ENCODE measurements around the gene KSR2. TPM values are rescaled to one million over a fixed set of nuclear protein-coding genes. Genes with fewer than 3 reads are reported as not detected.
A peak's percentile ranks its signal among the peaks of the same experiment; 100 is the strongest.

Gene KSR2
- total RNA-seq, 1 donor from 2014 or later, result not detected

DNA sequence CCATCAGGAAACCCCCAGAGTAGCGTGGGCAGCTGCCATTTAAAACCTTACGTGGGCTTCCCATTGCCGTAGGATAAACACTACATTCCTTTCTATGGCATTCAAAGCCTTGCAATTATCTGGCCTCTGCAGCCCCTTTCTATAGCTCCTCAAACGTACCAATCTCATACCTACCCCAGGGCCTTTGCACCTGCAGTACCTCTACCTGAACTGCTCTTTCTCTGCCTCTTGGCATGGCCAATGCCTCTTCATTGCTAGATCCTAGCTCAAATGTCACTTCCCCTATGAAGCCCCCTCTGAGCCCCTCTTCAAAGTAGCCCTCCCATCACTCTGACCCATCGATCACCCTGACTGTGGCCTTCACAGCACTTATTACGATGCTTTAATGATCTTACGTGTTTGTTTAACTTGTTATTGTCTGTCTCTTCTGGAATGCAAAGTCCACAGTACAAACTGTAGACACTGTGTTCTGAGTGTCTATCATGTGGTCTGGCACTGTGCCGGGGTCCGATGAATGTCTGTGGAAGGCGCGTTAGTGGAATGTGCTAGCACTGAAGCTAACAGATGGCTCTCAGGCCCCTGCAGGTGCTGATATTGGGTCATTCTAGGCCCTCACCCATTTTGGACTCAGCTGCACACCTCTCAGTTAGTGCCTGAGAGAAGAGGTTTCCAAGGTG is 450.1 kb downstream of the KSR2 start:
- Histone ChIP-seq H3K36me3 (no peaks in the 10 kb centered on the region), H3K4me3 (no peak overlapping the region), H3K27ac (replicated peaks) (peak overlapping the region; percentile 67), H3K27me3 (ENCODE audit: low read depth) (no peaks in the 10 kb centered on the region), H3K9me3 (replicated peaks) (no peaks in the 10 kb centered on the region), H3K4me1 (peaks cover 51% of the 10 kb centered on the region)
- intact Hi-C loops (cut with micrococcal nuclease), result no loop called here
- peak; percentile 81 for DNase-seq
- TF ChIP-seq, protein P1, sequence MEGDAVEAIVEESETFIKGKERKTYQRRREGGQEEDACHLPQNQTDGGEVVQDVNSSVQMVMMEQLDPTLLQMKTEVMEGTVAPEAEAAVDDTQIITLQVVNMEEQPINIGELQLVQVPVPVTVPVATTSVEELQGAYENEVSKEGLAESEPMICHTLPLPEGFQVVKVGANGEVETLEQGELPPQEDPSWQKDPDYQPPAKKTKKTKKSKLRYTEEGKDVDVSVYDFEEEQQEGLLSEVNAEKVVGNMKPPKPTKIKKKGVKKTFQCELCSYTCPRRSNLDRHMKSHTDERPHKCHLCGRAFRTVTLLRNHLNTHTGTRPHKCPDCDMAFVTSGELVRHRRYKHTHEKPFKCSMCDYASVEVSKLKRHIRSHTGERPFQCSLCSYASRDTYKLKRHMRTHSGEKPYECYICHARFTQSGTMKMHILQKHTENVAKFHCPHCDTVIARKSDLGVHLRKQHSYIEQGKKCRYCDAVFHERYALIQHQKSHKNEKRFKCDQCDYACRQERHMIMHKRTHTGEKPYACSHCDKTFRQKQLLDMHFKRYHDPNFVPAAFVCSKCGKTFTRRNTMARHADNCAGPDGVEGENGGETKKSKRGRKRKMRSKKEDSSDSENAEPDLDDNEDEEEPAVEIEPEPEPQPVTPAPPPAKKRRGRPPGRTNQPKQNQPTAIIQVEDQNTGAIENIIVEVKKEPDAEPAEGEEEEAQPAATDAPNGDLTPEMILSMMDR (IDR thresholded peaks at IDR 0.05; ENCODE audit: borderline replicate concordance), result no peak

DNA sequence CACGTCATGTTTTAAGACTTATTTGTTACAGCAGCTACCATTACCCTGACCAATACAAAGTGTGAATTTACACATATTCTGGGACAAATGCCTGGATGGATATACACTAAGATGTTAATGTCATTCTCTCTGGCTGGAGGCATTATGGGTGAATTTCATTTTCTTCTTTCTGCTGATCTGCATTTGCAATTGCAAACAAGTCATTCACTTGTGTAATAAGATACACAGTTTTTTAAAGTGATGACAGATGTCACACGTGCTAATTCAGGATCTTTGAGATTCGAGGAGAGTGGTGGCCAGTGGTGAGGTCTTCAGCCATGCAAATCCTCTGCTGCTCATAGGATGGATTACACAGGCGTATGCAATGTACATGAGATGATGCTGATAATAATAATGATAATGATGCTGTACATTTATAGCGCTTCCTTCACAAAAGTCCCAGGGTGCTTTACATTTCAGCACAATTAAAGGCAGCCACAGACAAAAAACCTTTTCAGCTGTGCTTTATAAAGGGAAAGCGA is 451.5 kb downstream of the KSR2 start:
- no peak for DNase-seq
- Histone ChIP-seq H3K27me3 (ENCODE audit: low read depth) (no peaks in the 10 kb centered on the region), H3K27ac (replicated peaks) (no peak overlapping the region), H3K4me1 (peaks cover 57% of the 10 kb centered on the region), H3K36me3 (no peaks in the 10 kb centered on the region), H3K4me3 (no peak overlapping the region), H3K9me3 (replicated peaks) (no peaks in the 10 kb centered on the region)
- TF ChIP-seq, protein P1 (IDR thresholded peaks at IDR 0.05; ENCODE audit: borderline replicate concordance), result no peak
- intact Hi-C loops (cut with micrococcal nuclease), result no loop called here

DNA sequence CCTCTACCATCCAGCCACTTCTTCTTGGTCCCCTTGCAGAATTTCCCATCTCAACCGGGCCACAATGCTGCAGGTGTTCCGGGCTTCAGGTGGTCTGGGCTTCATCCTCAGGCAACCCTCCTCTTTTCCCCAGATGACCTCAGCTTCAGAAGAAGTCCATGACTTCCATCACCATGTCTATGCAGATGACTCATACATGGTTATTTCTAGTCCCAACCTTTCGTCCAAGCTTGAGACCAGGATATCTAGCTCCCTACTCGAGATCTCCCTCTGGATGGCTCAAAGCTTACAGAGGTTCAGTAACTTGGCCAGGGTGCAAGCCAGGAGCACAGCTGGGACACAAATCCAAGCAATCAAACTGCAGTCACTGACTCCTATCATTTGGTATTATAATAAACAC is 452.8 kb downstream of the KSR2 start:
- intact Hi-C loops (cut with micrococcal nuclease), result no loop called here
- Histone ChIP-seq H3K4me3 (no peak overlapping the region), H3K27ac (replicated peaks) (peak overlapping the region; percentile 84), H3K27me3 (ENCODE audit: low read depth) (no peaks in the 10 kb centered on the region), H3K4me1 (peaks cover 56% of the 10 kb centered on the region), H3K9me3 (replicated peaks) (no peaks in the 10 kb centered on the region), H3K36me3 (no peaks in the 10 kb centered on the region)
- TF ChIP-seq, protein P1 (IDR thresholded peaks at IDR 0.05; ENCODE audit: borderline replicate concordance), result no peak
- DNase-seq, result no peak

- TF ChIP-seq, protein P1 (IDR thresholded peaks at IDR 0.05; ENCODE audit: borderline replicate concordance), result no peak
- Histone ChIP-seq H3K36me3 (no peaks in the 10 kb centered on the region), H3K4me1 (peaks cover 37% of the 10 kb centered on the region), H3K9me3 (replicated peaks) (no peaks in the 10 kb centered on the region), H3K27me3 (ENCODE audit: low read depth) (no peaks in the 10 kb centered on the region), H3K4me3 (no peak overlapping the region), H3K27ac (replicated peaks) (peak overlapping the region; percentile 84)
- intact Hi-C loops (cut with micrococcal nuclease), result no loop called here
- DNase-seq, result no peak
Measured at GRCh38 chr12:117514016-117514415, 454.8 kb downstream of the KSR2 start.

- peak; percentile 22 for DNase-seq
- TF ChIP-seq, protein P1 (IDR thresholded peaks at IDR 0.05; ENCODE audit: borderline replicate concordance), result no peak
- H3K9me3 ChIP-seq (replicated peaks), result no peaks in the 10 kb centered on the region
- H3K27ac ChIP-seq (replicated peaks), result peak overlapping the region; percentile 84
- no peaks in the 10 kb centered on the region for H3K27me3 ChIP-seq (ENCODE audit: low read depth)
- H3K4me3 ChIP-seq, result no peak overlapping the region
- no peaks in the 10 kb centered on the region for H3K36me3 ChIP-seq
- peaks cover 31% of the 10 kb centered on the region for H3K4me1 ChIP-seq
- intact Hi-C loops (cut with micrococcal nuclease), result no loop called here
Measured at GRCh38 chr12:117513353-117513752, 455.4 kb downstream of the KSR2 start.
